HepG2 (cell line): ENCODE measurements around the gene A4GNT. TPM values are rescaled to one million over a fixed set of nuclear protein-coding genes. Genes with fewer than 3 reads are reported as not detected.
A peak's percentile ranks its signal among the peaks of the same experiment; 100 is the strongest.

Source experiments
- ATAC-seq: fragments of 200-7000 bp; cut with Tn5 transposase; 3 replicates; pipeline ENCODE4 v1.9.1; 2020; ENCODE audit warnings: mild to moderate bottlenecking, moderate library complexity
- BruUV-seq: library from RNA; stranded (reverse); fragments of 400-500 nt; replicated peaks from 2 replicates; lab custom pipeline; 2021; lab: Mats Ljungman, UMichigan
- CTCF ChIA-PET: fragments of 300-600 bp; formaldehyde crosslinking; extraction: SDS; loops from one replicate; lab custom pipeline; 2021; ENCODE audit warnings: low total read pairs, inconsistent platforms, low intra/inter-chr PET ratio; lab: Yijun Ruan, JAX
- POLR2A ChIA-PET: fragments of 350-600 bp; sonication (Branson Sonifier 250); formaldehyde crosslinking; loops from one replicate; lab custom pipeline; 2020; ENCODE audit warnings: antibody characterized with exemption, inconsistent platforms; lab: Yijun Ruan, JAX
- DNase-seq: peaks from one replicate; pipeline ENCODE4 v3.0.0-alpha.2; 2015; ENCODE audit warnings: low spot score
- FAIRE-seq: peaks from 3 replicates; lab custom pipeline; 2011; peaks lifted over from hg19 to GRCh38; lab: Jason Lieb, UNC
- H2AFZ ChIP-seq: one replicate; pipeline ENCODE4 v1.6.1; 2011; ENCODE audit warnings: low read length, inconsistent platforms
- H3K27ac ChIP-seq: fragments of 300-600 bp; 3 replicates; pipeline ENCODE4 v1.8.0; 2011; ENCODE audit warnings: mixed run types, mild to moderate bottlenecking, mixed read lengths, low read length, inconsistent platforms; ENCODE audit not compliant: insufficient read depth; ENCODE audit errors: extremely low read length
- H3K27me3 ChIP-seq, 2 experiments: fragments of 200-600 bp in 1 of 2; 2 replicates in 1 of 2; 3 replicates in 1 of 2; pipeline versions ENCODE4 v1.6.0 to v1.8.0; 2011; ENCODE audit warnings: low read length in 2 of 2, mild to moderate bottlenecking in 2 of 2, moderate library complexity in 2 of 2, inconsistent platforms in 1 of 2; ENCODE audit not compliant: insufficient read depth in 2 of 2, control insufficient read depth in 1 of 2
- H3K36me3 ChIP-seq, 2 experiments: fragments of 200-600 bp in 1 of 2; replicated peaks in 1 of 2; 2 replicates in 1 of 2; 3 replicates in 1 of 2; pipeline versions ENCODE4 v1.5.1 to v1.8.0; 2011; ENCODE audit warnings: low read length in 2 of 2, inconsistent platforms in 1 of 2; ENCODE audit not compliant: insufficient read depth in 2 of 2, control insufficient read depth in 1 of 2
- H3K4me1 ChIP-seq: 2 replicates; pipeline ENCODE4 v1.5.1; 2012; ENCODE audit warnings: low read length, inconsistent platforms; ENCODE audit not compliant: insufficient read depth
- H3K4me2 ChIP-seq: 2 replicates; pipeline ENCODE4 v1.6.0; 2011; ENCODE audit warnings: low read depth, low read length, inconsistent platforms
- H3K4me3 ChIP-seq, 3 experiments: fragments of 200-600 bp in 1 of 3; sonication (generic), shearing (Covaris generic) in 1 of 3; replicated peaks in 1 of 3; 2 replicates each; pipeline ENCODE4 v1.5.1; 2011 to 2016; ENCODE audit warnings: low read length in 3 of 3, inconsistent platforms in 2 of 3, low read depth in 2 of 3, mild to moderate bottlenecking in 2 of 3, control low read depth in 1 of 3, mixed read lengths in 1 of 3; ENCODE audit not compliant: insufficient read depth in 1 of 3
- H3K79me2 ChIP-seq: one replicate; pipeline ENCODE4 v1.6.1; 2011; ENCODE audit warnings: low read length, inconsistent platforms; ENCODE audit not compliant: insufficient read depth
- H3K9ac ChIP-seq: 2 replicates; pipeline ENCODE4 v1.6.0; 2011; ENCODE audit warnings: mild to moderate bottlenecking, low read depth, low read length, inconsistent platforms; ENCODE audit not compliant: insufficient read depth
- H3K9me3 ChIP-seq: 2 replicates; pipeline ENCODE4 v1.5.1; 2012; ENCODE audit warnings: mild to moderate bottlenecking, low read length
- H4K20me1 ChIP-seq: 2 replicates; pipeline ENCODE4 v1.6.0; 2011; ENCODE audit warnings: inconsistent platforms, mild to moderate bottlenecking, low read length, moderate library complexity; ENCODE audit not compliant: insufficient read depth
- EEA1 ChIP-seq: sonication (generic); formaldehyde crosslinking; IDR thresholded peaks from 2 replicates; pipeline ENCODE4 v1.5.1; 2020; ENCODE audit warnings: mild to moderate bottlenecking, missing genetic modification reagents, borderline replicate concordance
- ELF3 ChIP-seq: IDR thresholded peaks from 2 replicates; pipeline ENCODE4 v1.6.1; 2016; ENCODE audit warnings: missing genetic modification reagents, missing compliant biosample characterization
- ELF4 ChIP-seq: sonication (generic); formaldehyde crosslinking; IDR thresholded peaks from 2 replicates; pipeline ENCODE4 v1.5.0; 2020; ENCODE audit warnings: missing genetic modification reagents, mild to moderate bottlenecking, moderate library complexity, borderline replicate concordance
- FOXO1 ChIP-seq: sonication (generic); formaldehyde crosslinking; IDR thresholded peaks from 2 replicates; pipeline ENCODE4 v1.4.0; 2020; ENCODE audit warnings: missing genetic modification reagents
- MEIS2 ChIP-seq: sonication (generic); formaldehyde crosslinking; IDR thresholded peaks from 2 replicates; pipeline ENCODE4 v1.9.0; 2021; ENCODE audit warnings: mild to moderate bottlenecking, missing genetic modification reagents
- NFAT5 ChIP-seq: sonication (generic); formaldehyde crosslinking; IDR thresholded peaks from 2 replicates; pipeline ENCODE4 v1.4.0; 2020; ENCODE audit warnings: missing genetic modification reagents
- RFXAP ChIP-seq: sonication (generic); formaldehyde crosslinking; IDR thresholded peaks from 2 replicates; pipeline ENCODE4 v1.4.0; 2020; ENCODE audit warnings: missing genetic modification reagents, borderline replicate concordance
- SALL2 ChIP-seq: sonication (generic); formaldehyde crosslinking; IDR thresholded peaks from 2 replicates; pipeline ENCODE4 v1.8.1; 2023; ENCODE audit warnings: mild to moderate bottlenecking, missing genetic modification reagents, inconsistent platforms
- SIX4 ChIP-seq: sonication (generic); formaldehyde crosslinking; IDR thresholded peaks from 2 replicates; pipeline ENCODE4 v1.4.0; 2020; ENCODE audit warnings: missing genetic modification reagents
- ZNF10 ChIP-seq: sonication (generic); formaldehyde crosslinking; IDR thresholded peaks from 2 replicates; pipeline ENCODE4 v1.4.0; 2020; ENCODE audit warnings: mild to moderate bottlenecking, low read depth, missing genetic modification reagents, borderline replicate concordance
- ZNF558 ChIP-seq: sonication (generic); formaldehyde crosslinking; IDR thresholded peaks from 2 replicates; pipeline ENCODE4 v1.9.0; 2022; ENCODE audit warnings: mild to moderate bottlenecking, missing genetic modification reagents, borderline replicate concordance
- ZNF616 ChIP-seq: sonication (generic); formaldehyde crosslinking; IDR thresholded peaks from 2 replicates; pipeline ENCODE4 v1.5.0; 2020; ENCODE audit warnings: low read depth, mild to moderate bottlenecking, missing genetic modification reagents
- WGBS: methylation state at CpG from one replicate; pipeline ENCODE4 v1.1.6; 2017; ENCODE audit warnings: low lambda C conversion rate; 5-methylcytosine and 5-hydroxymethylcytosine counted together
- in situ Hi-C: cut with HindIII; loops from 2 replicates; pipeline ENCODE4 v1.10.0; 2017; ENCODE audit warnings: low pct_unique_long_range_greater_than_20kb; ENCODE audit not compliant: extremely low pct_ligation_motif_present
- intact Hi-C: fragments of 100-400 bp; cut with micrococcal nuclease; formaldehyde crosslinking; loops from one replicate; pipeline ENCODE4 v1.10.0; 2022; ENCODE audit not compliant: unreplicated experiment
- polyA plus RNA-seq, 8 experiments: library from polyadenylated mRNA; depleted of rRNA in 3 of 8; stranded (reverse) in 7 of 8; unstranded in 1 of 8; fragments of >200 nt; fragmentation: Illumina TruSeq in 4 of 8; extraction: Trizol in 4 of 8; gene quantifications; 2 replicates each; pipeline versions ENCODE4 v1.2.1 to v1.2.3, GENCODE V29; 2011 to 2016; ENCODE audit warnings: low read depth in 4 of 8, missing spikeins in 1 of 8, mixed read lengths in 1 of 8; ENCODE audit not compliant: insufficient read depth in 1 of 8
- total RNA-seq, 5 experiments: library from RNA; depleted of rRNA; stranded (reverse); fragments of >200 nt; fragmentation: Illumina TruSeq; extraction: Trizol; gene quantifications; 2 replicates each; pipeline ENCODE4 v1.2.3, GENCODE V29; 2016; ENCODE audit warnings: low read depth in 1 of 5
- TF ChIP-seq, protein P1 (sequence below): sonication (generic); formaldehyde crosslinking; IDR thresholded peaks from 2 replicates; pipeline ENCODE4 v1.4.0; 2020; ENCODE audit warnings: missing genetic modification reagents, borderline replicate concordance

The A4GNT gene
- total and polyA plus RNA-seq, 2 of the 13 experiments (the other 11 are each of a cell fraction or from before 2014, with no cell fraction given) = not detected

DNA sequence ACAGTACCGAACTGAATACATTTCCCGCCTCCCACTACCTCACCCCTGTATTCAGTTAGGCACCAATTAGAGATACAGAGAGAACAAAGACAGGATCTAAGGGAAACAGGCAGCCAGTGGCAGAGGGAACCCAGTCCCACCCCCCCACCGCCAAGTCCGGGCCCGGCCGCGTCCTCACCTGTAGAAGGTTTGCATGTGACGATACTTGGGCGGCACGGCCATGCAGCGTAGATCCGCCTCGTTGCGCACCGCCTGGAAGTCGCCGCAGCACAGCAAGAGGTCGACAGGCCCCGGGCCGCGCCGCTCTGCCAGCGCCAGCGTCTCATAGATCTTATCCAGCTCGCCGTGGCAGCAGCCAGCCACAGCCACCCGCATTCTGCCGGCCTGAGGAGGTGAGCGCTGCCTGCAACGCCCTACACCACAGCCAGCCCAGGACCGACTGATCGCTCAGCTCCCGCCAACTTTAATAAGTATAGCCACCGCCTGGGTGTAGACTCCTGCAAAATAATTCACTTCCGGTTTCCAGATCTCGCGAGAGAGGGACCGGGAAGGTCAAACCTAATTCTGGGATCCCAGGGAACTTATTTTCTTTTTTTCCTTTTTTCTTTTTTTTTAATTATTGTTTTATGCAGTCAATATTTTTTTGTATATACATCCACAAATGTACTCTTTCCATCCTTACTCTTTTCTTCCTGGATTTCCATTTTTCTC is 42.4 kb upstream of the A4GNT start, which contains the start of gene DBR1:
TSS of gene DBR1 (minus strand) at position 501 of the 711 bp plus-strand sequence. CDS start at position 375, 126 bp downstream.
- H4K20me1 ChIP-seq = no peaks in the 10 kb centered on the region
- in situ Hi-C loops = no loop called here
- no TSS peak for BruUV-seq
- peak within 1 kb of the TSS; percentile 81 for H3K4me2 ChIP-seq
- H3K79me2 ChIP-seq = peaks cover 21% of the 10 kb centered on the region
- peaks cover 19% of the 10 kb centered on the region for H3K4me1 ChIP-seq
- ChIA-PET CTCF (no interaction called here), POLR2A (interaction anchor here (1.0 to 3.5 kb wide), 4 partner anchors 10 to 174 kb away, joined by 3 to 39 read pairs (median 4); partner anchors contain the start of genes ARMC8 and MRAS)
- H2AFZ ChIP-seq = peak within 1 kb of the TSS; percentile 99
- peak; percentile 71 for FAIRE-seq
- intact Hi-C loops = no loop called here
- ATAC-seq = peak; percentile 99
- peak within 1 kb of the TSS; percentile 77 for H3K9ac ChIP-seq
- no peaks in the 10 kb centered on the region for H3K9me3 ChIP-seq
- H3K27ac ChIP-seq = peak within 1 kb of the TSS; percentile 72
- peaks cover under 1 to 15% of the 10 kb centered on the region in 2 experiments; a peak in 3 of 5 replicates for H3K36me3 ChIP-seq
- peak within 1 kb of the TSS; percentile 83 to 93 (median 88) for H3K4me3 ChIP-seq
- DNase-seq = peak; percentile 86
- no peaks in the 10 kb centered on the region; a peak in 1 of 5 replicates for H3K27me3 ChIP-seq
- WGBS = under 1% methylated on average over 7 of the region's 38 CpGs
- TF ChIP-seq, protein P1, sequence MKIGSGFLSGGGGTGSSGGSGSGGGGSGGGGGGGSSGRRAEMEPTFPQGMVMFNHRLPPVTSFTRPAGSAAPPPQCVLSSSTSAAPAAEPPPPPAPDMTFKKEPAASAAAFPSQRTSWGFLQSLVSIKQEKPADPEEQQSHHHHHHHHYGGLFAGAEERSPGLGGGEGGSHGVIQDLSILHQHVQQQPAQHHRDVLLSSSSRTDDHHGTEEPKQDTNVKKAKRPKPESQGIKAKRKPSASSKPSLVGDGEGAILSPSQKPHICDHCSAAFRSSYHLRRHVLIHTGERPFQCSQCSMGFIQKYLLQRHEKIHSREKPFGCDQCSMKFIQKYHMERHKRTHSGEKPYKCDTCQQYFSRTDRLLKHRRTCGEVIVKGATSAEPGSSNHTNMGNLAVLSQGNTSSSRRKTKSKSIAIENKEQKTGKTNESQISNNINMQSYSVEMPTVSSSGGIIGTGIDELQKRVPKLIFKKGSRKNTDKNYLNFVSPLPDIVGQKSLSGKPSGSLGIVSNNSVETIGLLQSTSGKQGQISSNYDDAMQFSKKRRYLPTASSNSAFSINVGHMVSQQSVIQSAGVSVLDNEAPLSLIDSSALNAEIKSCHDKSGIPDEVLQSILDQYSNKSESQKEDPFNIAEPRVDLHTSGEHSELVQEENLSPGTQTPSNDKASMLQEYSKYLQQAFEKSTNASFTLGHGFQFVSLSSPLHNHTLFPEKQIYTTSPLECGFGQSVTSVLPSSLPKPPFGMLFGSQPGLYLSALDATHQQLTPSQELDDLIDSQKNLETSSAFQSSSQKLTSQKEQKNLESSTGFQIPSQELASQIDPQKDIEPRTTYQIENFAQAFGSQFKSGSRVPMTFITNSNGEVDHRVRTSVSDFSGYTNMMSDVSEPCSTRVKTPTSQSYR = peak; percentile 16; the same call in 1 of the 2 replicates
- TF ChIP-seq ZNF558 (CRISPR knock-in tag) (0 out of 2 replicates have a peak, but pooled peaks have one; percentile 51), SALL2 (0 out of 2 replicates have a peak, but pooled peaks have one; percentile 32), ZNF10 (no peak), FOXO1 (CRISPR knock-in tag) (no peak), ELF4 (CRISPR knock-in tag) (peak; percentile 48; the same call in 1 of the 2 replicates), NFAT5 (CRISPR knock-in tag) (0 out of 2 replicates have a peak, but pooled peaks have one; percentile 36), ZNF616 (CRISPR knock-in tag) (no peak), MEIS2 (CRISPR knock-in tag) (no peak), EEA1 (CRISPR knock-in tag) (0 out of 2 replicates have a peak, but pooled peaks have one; percentile 40), RFXAP (CRISPR knock-in tag) (0 out of 2 replicates have a peak, but pooled peaks have one; percentile 35), SIX4 (CRISPR knock-in tag) (no peak), ELF3 (CRISPR knock-in tag) (peak; percentile 70)
